GM23338 (cell line): ENCODE measurements around the gene GPR42. TPM values are rescaled to one million over a fixed set of nuclear protein-coding genes. Genes with fewer than 3 reads are reported as not detected.

Experiments used
- ATAC-seq: fragments of 200-7000 bp; cut with Tn5 transposase; 3 replicates; pipeline ENCODE4 v1.9.1; 2020
- DNase-seq: peaks from one replicate; pipeline ENCODE4 v3.0.0-alpha.2; 2015; ENCODE audit warnings: low spot score
- H2AFZ ChIP-seq: fragments of 200-600 bp; sonication (generic); 2 replicates; pipeline ENCODE4 v1.8.0; 2016; ENCODE audit warnings: antibody characterized with exemption, mild to moderate bottlenecking, moderate library complexity
- H3F3A ChIP-seq: fragments of 200-600 bp; sonication (generic); replicated peaks from 2 replicates; pipeline ENCODE4 v1.8.0; 2017; ENCODE audit warnings: antibody characterized with exemption, mixed run types, low read depth
- H3K27ac ChIP-seq: fragments of 200-600 bp; sonication (generic); 2 replicates; pipeline ENCODE4 v1.6.1; 2016; ENCODE audit warnings: low read depth
- H3K27me3 ChIP-seq: fragments of 200-600 bp; sonication (generic); 2 replicates; pipeline ENCODE4 v1.8.0; 2016; ENCODE audit warnings: mild to moderate bottlenecking, mixed run types, moderate library complexity; ENCODE audit not compliant: insufficient read depth
- H3K36me3 ChIP-seq: fragments of 200-600 bp; sonication (generic); 2 replicates; pipeline ENCODE4 v1.8.0; 2016; ENCODE audit warnings: mild to moderate bottlenecking; ENCODE audit not compliant: insufficient read depth
- H3K4me1 ChIP-seq: fragments of 200-600 bp; sonication (generic); 2 replicates; pipeline ENCODE4 v1.8.0; 2016; ENCODE audit warnings: mild to moderate bottlenecking, moderate library complexity; ENCODE audit not compliant: insufficient read depth
- H3K4me2 ChIP-seq: fragments of 200-600 bp; sonication (generic); 2 replicates; pipeline ENCODE4 v1.7.1; 2017; ENCODE audit warnings: mixed run types
- H3K4me3 ChIP-seq: fragments of 200-600 bp; sonication (generic); 2 replicates; pipeline ENCODE4 v1.6.1; 2016; ENCODE audit warnings: mixed run types
- H3K79me2 ChIP-seq: fragments of 200-600 bp; sonication (generic); replicated peaks from 2 replicates; pipeline ENCODE4 v1.8.0; 2017; ENCODE audit warnings: mild to moderate bottlenecking; ENCODE audit not compliant: insufficient read depth
- H3K9me2 ChIP-seq: fragments of 200-600 bp; sonication (generic); 2 replicates; pipeline ENCODE4 v1.8.0; 2017; ENCODE audit not compliant: insufficient read depth
- H4K20me1 ChIP-seq: fragments of 200-600 bp; sonication (generic); replicated peaks from 2 replicates; pipeline ENCODE4 v1.8.0; 2017; ENCODE audit warnings: mild to moderate bottlenecking; ENCODE audit not compliant: insufficient read depth
- H3K27ac Mint-ChIP-seq: 2 replicates; pipeline ENCODE4 v1.8.0; 2020; ENCODE audit warnings: inconsistent platforms, mild to moderate bottlenecking, moderate library complexity, mixed read lengths
- H3K27me3 Mint-ChIP-seq: 3 replicates; pipeline ENCODE4 v1.8.0; 2022; ENCODE audit warnings: low read depth, mild to moderate bottlenecking, moderate library complexity, mixed read lengths, inconsistent platforms; ENCODE audit not compliant: insufficient read depth, poor library complexity
- H3K36me3 Mint-ChIP-seq: 3 replicates; pipeline ENCODE4 v1.8.0; 2021; ENCODE audit warnings: low read depth, mild to moderate bottlenecking, inconsistent platforms, moderate library complexity, mixed read lengths
- H3K4me1 Mint-ChIP-seq: 3 replicates; pipeline ENCODE4 v1.8.0; 2020; ENCODE audit warnings: mild to moderate bottlenecking, inconsistent platforms, mixed read lengths
- H3K4me3 Mint-ChIP-seq: 3 replicates; pipeline ENCODE4 v1.8.0; 2021; ENCODE audit warnings: moderate library complexity, mild to moderate bottlenecking, inconsistent platforms, mixed read lengths
- H3K9me3 Mint-ChIP-seq: 3 replicates; pipeline ENCODE4 v1.8.0; 2020; ENCODE audit warnings: moderate library complexity, mild to moderate bottlenecking, inconsistent platforms, mixed read lengths
- CREB1 ChIP-seq: fragments of 250-450 bp; sonication (Bioruptor Pico); IDR thresholded peaks from 2 replicates; pipeline ENCODE4 v1.5.0; 2020; ENCODE audit warnings: low read depth, mild to moderate bottlenecking, moderate library complexity
- EZH2 ChIP-seq: fragments of 200-600 bp; sonication (generic); IDR thresholded peaks from one replicate; pipeline ENCODE4 v1.8.0; 2017; ENCODE audit warnings: antibody characterized with exemption, mild to moderate bottlenecking, low read depth; ENCODE audit not compliant: unreplicated experiment
- EZH2phosphoT487 ChIP-seq: fragments of 200-600 bp; sonication (generic); IDR thresholded peaks from one replicate; pipeline ENCODE4 v1.8.1; 2018; ENCODE audit warnings: antibody characterized with exemption; ENCODE audit not compliant: unreplicated experiment
- JUNB ChIP-seq: IDR thresholded peaks from one replicate; pipeline ENCODE4 v1.6.1; 2016; ENCODE audit warnings: antibody characterized with exemption; ENCODE audit not compliant: unreplicated experiment
- NANOG ChIP-seq: IDR thresholded peaks from 2 replicates; pipeline ENCODE4 v1.6.1; 2016; ENCODE audit warnings: antibody characterized with exemption, borderline replicate concordance
- POLR2AphosphoS5 ChIP-seq: IDR thresholded peaks from 2 replicates; pipeline ENCODE4 v1.6.1; 2016; ENCODE audit warnings: antibody characterized with exemption, low read depth
- REST ChIP-seq: IDR thresholded peaks from one replicate; pipeline ENCODE4 v1.6.1; 2018; ENCODE audit warnings: antibody characterized with exemption; ENCODE audit not compliant: unreplicated experiment
- STAT1 ChIP-seq: IDR thresholded peaks from one replicate; pipeline ENCODE4 v1.6.1; 2016; ENCODE audit warnings: antibody characterized with exemption; ENCODE audit not compliant: unreplicated experiment
- ZNF114 ChIP-seq: fragments of 250-450 bp; sonication (Bioruptor Pico); IDR thresholded peaks from 2 replicates; pipeline ENCODE4 v1.5.0; 2020; ENCODE audit warnings: mild to moderate bottlenecking, moderate library complexity
- ZNF331 ChIP-seq: fragments of 250-450 bp; sonication (Bioruptor Pico); IDR thresholded peaks from 2 replicates; pipeline ENCODE4 v1.5.0; 2020; ENCODE audit warnings: low read depth, mild to moderate bottlenecking, moderate library complexity
- polyA plus RNA-seq: library from polyadenylated mRNA; unstranded; fragments of >200 nt; fragmentation: Nextera tagmentation; extraction: Ambion mirVana; gene quantifications from 2 replicates; pipeline ENCODE4 v1.2.1, GENCODE V29; 2016
- total RNA-seq: library from RNA; depleted of rRNA; stranded (reverse); fragments of >200 nt; shearing (Covaris generic); gene quantifications from 2 replicates; pipeline ENCODE4 v1.2.3, GENCODE V29; 2014
- TF ChIP-seq, protein P1 (sequence below): IDR thresholded peaks from 2 replicates; pipeline ENCODE4 v1.6.1; 2016; ENCODE audit warnings: antibody characterized with exemption
- TF ChIP-seq, protein P2 (sequence below), 2 experiments: fragments of 200-600 bp in 1 of 2; sonication (generic) in 1 of 2; conservative IDR thresholded peaks; 2 replicates each; pipeline versions ENCODE4 v1.5.1 to v1.6.1; 2016 to 2017; ENCODE audit warnings: antibody characterized with exemption in 2 of 2, low read depth in 2 of 2, mild to moderate bottlenecking in 2 of 2, moderate library complexity in 1 of 2

Gene GPR42
- total and polyA plus RNA-seq, 2 experiments from 2014 or later: not detected

DNA sequence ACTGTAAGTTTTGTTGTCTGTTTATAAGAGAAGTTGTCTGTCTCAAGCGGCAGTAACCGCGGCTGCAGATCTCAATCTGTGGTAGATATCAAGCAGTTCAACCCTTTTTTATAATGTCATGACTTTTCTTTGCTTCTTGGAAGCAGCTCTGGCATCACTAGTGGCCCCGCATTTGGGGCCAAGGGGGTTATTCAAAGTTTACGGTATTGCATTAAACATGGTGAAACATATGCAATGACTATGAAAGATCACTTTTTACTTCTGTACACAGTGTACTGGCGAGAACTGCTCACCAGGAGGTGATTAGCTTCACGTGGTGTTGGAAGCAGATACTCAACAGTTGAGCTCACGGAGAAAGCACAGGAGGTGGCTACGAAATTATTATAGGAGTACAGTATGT is 17.2 kb upstream of the GPR42 start:
- Histone ChIP-seq H3K4me1 (no peaks in the 10 kb centered on the region), H3K27ac (no peak overlapping the region), H4K20me1 (no peaks in the 10 kb centered on the region), H3K4me2 (no peak overlapping the region), H3K27me3 (no peaks in the 10 kb centered on the region), H3F3A (no peaks in the 10 kb centered on the region), H3K9me2 (no peaks in the 10 kb centered on the region), H3K79me2 (no peaks in the 10 kb centered on the region), H3K36me3 (no peaks in the 10 kb centered on the region), H2AFZ (no peak overlapping the region), H3K4me3 (no peak overlapping the region)
- Mint-ChIP-seq H3K9me3 (no peaks in the 10 kb centered on the region), H3K36me3 (no peaks in the 10 kb centered on the region), H3K27me3 (peaks cover 18% of the 10 kb centered on the region), H3K4me3 (no peak overlapping the region), H3K4me1 (peaks cover 11% of the 10 kb centered on the region), H3K27ac (no peak overlapping the region)
- no peak for TF ChIP-seq ZNF331 (CRISPR knock-in tag)
- TF ChIP-seq NANOG: no peak
- no peak for TF ChIP-seq POLR2AphosphoS5
- no peak for TF ChIP-seq EZH2phosphoT487
- TF ChIP-seq, protein P1, sequence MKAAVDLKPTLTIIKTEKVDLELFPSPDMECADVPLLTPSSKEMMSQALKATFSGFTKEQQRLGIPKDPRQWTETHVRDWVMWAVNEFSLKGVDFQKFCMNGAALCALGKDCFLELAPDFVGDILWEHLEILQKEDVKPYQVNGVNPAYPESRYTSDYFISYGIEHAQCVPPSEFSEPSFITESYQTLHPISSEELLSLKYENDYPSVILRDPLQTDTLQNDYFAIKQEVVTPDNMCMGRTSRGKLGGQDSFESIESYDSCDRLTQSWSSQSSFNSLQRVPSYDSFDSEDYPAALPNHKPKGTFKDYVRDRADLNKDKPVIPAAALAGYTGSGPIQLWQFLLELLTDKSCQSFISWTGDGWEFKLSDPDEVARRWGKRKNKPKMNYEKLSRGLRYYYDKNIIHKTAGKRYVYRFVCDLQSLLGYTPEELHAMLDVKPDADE: no peak
- ATAC-seq (no peak), DNase-seq (no peak)

GRCh38 chr19:35354898-35355297 is 16.0 kb upstream of the GPR42 start:
- Histone ChIP-seq H3K4me2 (no peak overlapping the region), H3K9me2 (no peaks in the 10 kb centered on the region), H4K20me1 (no peaks in the 10 kb centered on the region), H3K27ac (no peak overlapping the region), H3K4me1 (no peaks in the 10 kb centered on the region), H3K4me3 (no peak overlapping the region), H3K36me3 (no peaks in the 10 kb centered on the region), H2AFZ (no peak overlapping the region), H3K27me3 (no peaks in the 10 kb centered on the region), H3F3A (no peaks in the 10 kb centered on the region), H3K79me2 (no peaks in the 10 kb centered on the region)
- H3K4me3 Mint-ChIP-seq: no peak overlapping the region
- no peak for ATAC-seq
- no peak overlapping the region for H3K27ac Mint-ChIP-seq
- no peaks in the 10 kb centered on the region for H3K9me3 Mint-ChIP-seq
- H3K4me1 Mint-ChIP-seq: peaks cover 7% of the 10 kb centered on the region
- H3K27me3 Mint-ChIP-seq: peaks cover 9% of the 10 kb centered on the region
- no peak for DNase-seq
- no peaks in the 10 kb centered on the region for H3K36me3 Mint-ChIP-seq
- no peak for TF ChIP-seq EZH2
- TF ChIP-seq ZNF331 (CRISPR knock-in tag): no peak
- no peak for TF ChIP-seq POLR2AphosphoS5
- TF ChIP-seq, protein P2, sequence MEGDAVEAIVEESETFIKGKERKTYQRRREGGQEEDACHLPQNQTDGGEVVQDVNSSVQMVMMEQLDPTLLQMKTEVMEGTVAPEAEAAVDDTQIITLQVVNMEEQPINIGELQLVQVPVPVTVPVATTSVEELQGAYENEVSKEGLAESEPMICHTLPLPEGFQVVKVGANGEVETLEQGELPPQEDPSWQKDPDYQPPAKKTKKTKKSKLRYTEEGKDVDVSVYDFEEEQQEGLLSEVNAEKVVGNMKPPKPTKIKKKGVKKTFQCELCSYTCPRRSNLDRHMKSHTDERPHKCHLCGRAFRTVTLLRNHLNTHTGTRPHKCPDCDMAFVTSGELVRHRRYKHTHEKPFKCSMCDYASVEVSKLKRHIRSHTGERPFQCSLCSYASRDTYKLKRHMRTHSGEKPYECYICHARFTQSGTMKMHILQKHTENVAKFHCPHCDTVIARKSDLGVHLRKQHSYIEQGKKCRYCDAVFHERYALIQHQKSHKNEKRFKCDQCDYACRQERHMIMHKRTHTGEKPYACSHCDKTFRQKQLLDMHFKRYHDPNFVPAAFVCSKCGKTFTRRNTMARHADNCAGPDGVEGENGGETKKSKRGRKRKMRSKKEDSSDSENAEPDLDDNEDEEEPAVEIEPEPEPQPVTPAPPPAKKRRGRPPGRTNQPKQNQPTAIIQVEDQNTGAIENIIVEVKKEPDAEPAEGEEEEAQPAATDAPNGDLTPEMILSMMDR (conservative IDR thresholded peaks at IDR 0.05; ENCODE audit: low read depth in 2 of 2): no peak
- TF ChIP-seq JUNB: no peak
- TF ChIP-seq REST: no peak
- TF ChIP-seq, protein P1: no peak
- no peak for TF ChIP-seq EZH2phosphoT487
- TF ChIP-seq ZNF114 (CRISPR knock-in tag): no peak
- no peak for TF ChIP-seq CREB1 (CRISPR knock-in tag)
- no peak for TF ChIP-seq STAT1
- no peak for TF ChIP-seq NANOG
